GM19099 (cell line): Measurements from ENCODE around the gene FDX1.

Source experiments
- POLR2A ChIP-seq: IDR thresholded peaks from 3 replicates; pipeline ENCODE4 v1.6.1; 2011; ENCODE audit warnings: low read depth; ENCODE audit not compliant: insufficient read length; ENCODE audit errors: extremely low read depth

The FDX1 gene, protein sequence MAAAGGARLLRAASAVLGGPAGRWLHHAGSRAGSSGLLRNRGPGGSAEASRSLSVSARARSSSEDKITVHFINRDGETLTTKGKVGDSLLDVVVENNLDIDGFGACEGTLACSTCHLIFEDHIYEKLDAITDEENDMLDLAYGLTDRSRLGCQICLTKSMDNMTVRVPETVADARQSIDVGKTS

DNA sequence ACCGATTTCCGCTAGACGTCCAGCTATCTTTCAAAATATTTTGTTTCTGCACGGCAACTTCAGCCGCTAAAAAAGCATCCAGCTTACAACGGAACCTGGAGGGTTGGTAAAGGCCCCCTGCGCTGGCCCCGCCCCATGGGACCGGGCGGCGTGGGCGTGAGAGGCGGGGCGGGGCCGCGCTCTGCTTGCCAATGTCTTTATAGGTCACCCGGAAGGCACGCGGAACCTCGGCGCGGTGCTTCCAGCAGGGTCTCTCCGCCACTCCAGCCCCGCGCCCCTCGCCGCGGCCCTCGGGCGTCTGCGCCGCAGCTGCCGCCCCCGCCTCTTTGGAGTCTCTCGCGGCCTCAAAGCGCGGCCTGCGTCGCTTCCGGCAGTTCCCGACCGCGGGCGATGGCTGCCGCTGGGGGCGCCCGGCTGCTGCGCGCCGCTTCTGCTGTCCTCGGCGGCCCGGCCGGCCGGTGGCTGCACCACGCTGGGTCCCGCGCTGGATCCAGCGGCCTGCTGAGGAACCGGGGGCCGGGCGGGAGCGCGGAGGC is at the start of gene FDX1:
Gene FDX1 (plus strand): TSS at position 218 of the 536 bp plus-strand sequence. CDS start 173 bp downstream, at position 391.
- TF ChIP-seq POLR2A, result peak; percentile 70

DNA sequence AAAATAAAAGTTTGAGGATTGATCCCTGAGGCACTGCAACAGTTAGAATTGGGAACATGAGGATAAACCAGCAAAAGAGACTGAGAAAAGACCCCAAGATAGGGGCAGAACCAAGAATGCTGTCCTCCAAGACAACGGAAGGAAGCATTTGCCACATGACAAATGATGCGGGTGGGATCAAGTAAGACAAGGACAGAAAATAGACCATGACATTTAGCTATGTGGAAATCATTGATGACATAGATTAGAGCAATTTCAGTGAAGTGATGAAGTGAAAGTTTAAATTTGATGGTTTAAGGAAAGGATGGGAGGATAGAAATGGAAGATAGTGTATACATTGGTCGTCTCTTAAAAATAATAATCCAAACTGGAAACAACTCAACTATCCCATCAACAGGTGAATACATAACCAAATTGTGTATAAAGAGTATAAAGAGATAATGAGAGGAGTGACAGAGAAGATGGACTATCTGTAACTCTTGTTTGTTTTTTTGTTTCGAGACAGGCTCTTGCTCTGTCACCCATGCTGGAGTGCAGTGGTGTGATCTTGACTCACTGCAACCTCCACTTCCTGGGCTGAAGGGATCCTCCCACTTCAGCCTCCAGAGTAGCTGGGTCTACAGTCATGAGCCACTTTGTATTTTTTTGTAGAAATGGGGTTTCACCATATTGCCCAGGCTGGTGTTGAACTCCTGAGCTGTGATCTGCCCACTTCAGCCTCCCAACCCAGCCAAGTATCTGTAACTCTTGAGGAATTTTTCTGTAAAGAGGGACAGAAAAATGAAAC is 48.7 kb upstream of the FDX1 start:
- no peak for TF ChIP-seq POLR2A

DNA sequence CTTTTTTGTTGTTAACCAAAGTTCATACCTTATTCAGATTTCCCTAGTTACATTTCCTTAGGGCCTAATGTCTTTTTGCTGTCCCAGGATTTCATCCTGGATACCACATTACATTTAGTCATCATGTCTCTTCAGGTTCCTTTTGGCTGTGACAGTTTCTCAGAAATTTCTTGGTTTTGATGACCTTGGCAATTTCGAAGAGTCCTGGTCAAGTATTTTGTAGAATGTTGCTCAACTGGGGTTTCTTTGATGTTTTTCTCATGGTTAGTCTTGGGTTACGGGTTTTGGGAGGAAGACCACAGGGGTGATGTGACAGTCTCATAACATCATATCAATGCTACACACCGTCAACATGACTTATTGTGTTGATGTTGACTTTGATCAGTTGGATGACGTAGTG is 39.8 kb upstream of the FDX1 start:
- TF ChIP-seq POLR2A, result no peak

DNA sequence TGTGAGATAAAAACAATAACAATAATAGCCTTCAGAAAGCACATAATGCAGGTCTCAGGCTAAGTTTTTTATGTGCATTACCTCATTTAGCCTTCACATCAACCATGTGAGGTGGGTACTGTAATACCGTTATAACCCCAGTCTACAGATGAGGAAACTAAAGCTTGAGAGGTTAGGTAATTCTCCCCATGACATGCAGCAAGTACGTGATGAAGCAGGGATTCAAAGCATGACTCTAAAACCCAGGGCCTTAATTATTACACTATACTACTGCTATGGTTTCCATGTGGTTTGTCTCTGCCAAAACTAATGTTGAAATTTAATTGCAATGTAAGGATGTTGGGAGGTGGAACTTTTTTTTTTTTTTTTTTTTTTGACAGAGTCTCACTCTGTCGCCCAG is 37.7 kb upstream of the FDX1 start:
- no peak for TF ChIP-seq POLR2A

DNA sequence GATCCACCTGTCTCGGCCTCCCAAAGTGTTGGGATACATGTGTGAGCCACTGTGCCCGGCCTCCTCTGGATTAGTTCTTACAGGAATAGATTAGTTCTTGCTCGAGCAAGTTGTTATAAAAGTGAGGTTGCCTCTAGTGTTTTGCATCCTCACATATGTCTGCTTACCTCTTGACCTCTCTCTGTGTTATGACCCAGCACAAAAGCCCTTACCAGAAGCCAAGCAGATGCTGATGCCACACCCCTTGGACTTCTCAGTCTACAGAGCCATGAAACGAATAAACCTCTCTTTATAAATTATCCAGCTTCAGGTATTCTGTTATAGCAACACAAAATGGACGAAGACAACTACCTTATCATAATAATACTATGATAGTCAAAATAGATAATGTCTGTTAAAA is 22.4 kb upstream of the FDX1 start:
- no peak for TF ChIP-seq POLR2A

DNA sequence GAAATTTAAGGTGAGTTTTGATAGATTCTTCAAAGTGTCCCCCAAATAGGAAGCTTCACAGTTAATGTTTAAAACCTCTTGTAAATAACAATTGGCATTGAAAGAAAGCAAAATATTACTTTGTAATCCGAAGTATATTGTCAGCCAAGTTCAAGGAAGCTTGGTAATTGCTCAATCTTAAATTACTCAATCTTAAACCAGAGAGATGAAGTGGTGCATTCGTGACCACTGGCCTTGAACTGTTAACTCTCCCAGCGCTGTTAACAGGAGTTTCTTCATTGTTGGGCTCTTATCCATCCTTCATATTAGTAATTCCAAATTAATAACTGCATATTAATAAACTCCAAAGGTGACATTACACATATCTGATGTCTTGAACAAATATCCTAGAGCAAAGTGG is 20.6 kb upstream of the FDX1 start:
- TF ChIP-seq POLR2A, result no peak

DNA sequence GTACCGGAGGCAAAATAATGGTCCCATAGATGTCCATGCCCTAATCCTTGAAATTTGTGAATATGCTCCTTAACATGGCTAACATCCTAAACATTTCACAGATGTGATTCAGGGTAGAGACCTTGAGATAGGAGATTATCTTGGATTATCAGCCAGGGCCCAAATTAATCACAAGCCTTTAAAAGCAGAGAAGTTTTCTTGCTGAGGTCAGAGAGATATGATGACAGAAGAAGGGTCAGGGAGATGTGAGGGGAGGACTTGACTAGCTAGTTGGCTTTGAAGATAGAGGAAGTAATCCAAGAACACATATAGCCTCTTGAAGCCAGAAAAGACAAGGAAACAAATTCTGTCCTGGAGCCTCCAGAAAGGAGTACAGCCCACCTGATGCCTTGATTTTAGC is 19.1 kb upstream of the FDX1 start:
- no peak for TF ChIP-seq POLR2A

DNA sequence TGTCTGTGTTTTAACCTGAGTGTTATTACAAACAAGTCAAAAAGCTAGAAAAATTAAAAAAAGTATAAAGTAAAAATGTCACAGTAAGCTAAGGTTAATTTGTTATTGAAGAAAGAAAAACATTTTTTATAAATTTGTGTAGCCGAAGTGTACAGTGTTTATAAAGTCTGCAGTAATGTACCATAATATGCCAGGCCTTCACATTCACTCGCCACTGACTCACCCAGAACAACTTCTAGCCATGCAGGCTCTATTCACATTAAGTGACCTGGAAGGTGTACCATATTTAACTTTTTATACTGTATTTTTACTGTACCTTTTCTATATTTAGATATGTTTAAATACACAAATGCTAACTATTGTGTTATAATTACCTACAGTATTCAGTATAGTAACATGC is 14.7 kb upstream of the FDX1 start:
- TF ChIP-seq POLR2A, result no peak

DNA sequence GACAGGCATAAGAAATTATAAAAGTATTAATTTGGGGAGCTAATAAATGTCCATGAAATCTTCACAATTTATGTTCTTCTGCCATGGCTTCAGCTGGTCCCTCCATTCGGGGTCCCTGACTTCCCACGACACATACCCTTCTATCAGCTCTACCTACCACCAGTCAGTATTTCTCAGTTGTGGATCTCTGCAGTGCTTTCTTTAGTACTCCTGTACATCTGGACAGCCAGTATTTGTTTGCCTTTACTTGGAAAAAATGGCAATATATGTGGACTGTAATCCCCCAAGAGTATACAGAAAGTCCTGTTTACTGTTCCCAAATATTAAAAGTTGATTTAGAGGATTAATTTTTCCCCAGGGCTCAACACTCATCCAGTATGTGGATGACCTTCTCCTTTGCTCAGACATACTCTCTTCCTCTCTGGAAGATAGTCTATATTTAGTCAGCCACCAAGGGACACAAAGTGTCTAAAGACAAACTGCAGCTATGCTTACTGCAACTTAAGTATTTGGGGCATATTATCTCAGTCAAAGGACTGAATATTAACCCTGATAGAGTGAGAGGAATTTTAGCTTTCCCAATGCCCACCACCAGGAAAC is 7.3 kb upstream of the FDX1 start:
- no peak for TF ChIP-seq POLR2A

DNA sequence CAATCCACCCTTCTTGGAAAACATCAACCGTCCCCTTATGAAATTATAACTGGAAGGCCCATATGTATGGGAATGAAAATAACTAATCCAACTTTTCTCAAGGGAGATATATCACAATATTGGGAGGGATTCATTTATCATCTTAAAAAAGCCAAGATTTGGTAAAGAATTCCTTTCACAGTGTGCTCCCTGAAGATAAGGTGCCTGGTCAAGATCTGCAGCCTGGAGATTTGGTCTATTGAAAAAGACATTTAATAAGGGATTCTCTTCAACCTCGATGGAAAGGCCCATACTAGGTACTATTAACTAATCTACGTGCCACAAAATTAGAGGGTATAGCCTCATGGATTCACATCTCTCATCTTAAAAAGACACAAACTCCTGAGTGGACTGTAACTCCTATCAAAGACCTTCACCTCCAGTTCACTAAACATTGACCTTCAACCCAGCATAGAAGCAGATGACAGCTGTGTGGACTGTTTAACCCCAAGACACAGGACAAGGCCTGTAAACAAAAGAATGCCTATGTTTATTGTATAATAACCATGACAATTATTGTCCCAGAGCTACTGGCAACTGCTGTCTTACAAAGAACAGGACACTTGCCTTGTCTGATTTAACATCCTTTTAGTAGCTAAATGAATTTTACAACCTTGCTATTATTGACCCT is 4.8 kb upstream of the FDX1 start:
- no peak for TF ChIP-seq POLR2A

DNA sequence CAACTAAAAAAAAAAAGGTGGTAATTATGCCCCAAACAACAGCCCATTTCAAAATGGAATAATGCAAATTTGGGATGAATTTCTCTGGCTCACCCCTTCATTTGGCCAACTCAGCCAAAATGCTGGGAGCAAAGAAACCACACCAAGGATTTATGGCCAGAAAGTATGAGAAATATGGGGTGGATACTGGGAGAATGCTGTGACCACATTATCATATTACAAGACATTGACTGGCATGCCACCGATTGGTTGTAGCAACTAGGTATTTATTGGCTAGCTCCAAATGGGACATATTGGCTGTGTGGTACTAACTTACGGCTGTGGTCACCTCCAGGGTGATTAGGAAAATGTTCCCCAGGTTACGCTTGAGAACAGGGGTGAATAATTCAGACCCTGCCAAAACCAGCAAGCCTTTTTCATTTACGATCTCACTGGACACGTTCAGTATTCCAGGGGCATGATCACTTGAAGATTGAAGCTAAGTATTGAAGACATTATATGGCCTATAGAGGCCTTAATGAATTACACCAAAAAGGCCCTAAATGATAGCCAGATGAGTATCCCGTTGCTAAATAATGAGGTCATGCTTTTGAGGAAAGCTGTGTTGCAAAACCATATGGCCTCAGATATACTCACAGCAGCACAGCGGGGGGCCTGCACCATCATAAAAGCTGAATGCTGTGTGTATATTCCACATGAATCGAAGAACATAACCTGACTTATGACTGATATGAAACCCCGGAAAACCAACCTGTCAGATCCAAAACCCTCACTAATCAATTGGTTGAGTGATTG is 3.8 kb upstream of the FDX1 start:
- TF ChIP-seq POLR2A, result no peak

DNA sequence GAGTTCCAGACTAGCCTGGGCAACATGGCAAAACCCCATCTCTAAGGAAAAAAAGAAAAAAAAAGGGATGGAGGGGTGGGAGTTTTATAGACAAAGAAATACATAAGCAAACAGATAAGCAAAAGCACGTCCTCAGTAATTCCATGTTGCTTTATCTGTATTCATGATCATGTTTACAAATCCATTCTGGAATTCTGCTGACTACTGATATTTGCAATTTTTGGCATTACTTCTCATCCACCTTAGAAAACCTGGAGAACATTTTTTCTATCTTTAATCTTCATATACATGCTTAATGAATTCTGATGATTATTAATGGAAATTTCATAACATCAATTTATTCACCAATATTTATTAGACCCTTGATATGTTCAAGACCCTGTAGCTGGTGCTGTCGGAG is 1.7 kb upstream of the FDX1 start:
- no peak for TF ChIP-seq POLR2A

DNA sequence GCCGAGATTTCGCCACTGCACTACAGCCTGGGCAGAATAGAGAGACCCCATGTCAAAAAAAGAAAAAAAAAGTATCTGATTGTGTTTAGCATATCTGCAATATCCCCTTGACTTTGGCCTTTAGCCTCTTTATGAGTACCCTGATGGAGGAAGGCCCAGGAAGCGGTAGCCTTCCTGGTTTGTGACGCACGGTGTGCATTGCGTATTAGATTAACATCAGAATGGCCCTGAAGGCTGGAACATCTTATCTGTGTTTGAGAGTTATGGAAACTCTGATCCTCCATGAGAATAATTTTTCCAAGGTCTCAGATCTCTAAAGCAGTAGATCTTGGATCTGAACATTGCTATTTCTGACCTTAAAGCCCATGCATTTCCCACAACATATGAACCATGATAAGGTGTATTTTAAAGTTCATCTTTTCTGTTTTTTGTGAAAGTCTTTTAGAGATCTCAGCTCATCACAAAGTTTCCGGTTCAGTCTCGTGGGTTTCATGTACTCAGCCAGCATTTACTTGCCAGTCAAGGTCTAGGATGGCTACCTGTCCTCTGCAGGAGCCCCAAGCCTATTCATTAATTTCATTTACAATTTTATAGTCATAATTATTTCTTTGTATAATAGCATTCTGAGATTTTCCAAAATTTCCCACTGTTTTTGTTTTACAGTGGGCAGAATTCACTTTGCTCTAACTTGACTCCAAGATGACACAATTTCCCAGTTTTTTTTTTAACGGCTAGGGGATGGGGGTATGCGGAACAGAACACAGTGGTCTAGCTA is 605 bp upstream of the FDX1 start:
- TF ChIP-seq POLR2A, result no peak
